Kidney capillary endothelial cell (primary cell): Measurements from ENCODE around the gene LCK.
"Not testable (repeated sequence)": the region's sequence is repeated elsewhere in the genome, so short reads cannot be mapped to it uniquely, and the experiment has no call there.

Experiments used
- DNase-seq: peaks from one replicate; pipeline ENCODE4 v3.0.0-alpha.2; 2018; ENCODE audit warnings: low spot score

The LCK gene

GRCh38 chr1:32273391-32274208, 22.5 kb downstream of the LCK start:
- no peak for DNase-seq

GRCh38 chr1:32274646-32275340, 23.7 kb downstream of the LCK start:
- DNase-seq, result no peak

- DNase-seq, result no peak
These were observed 24.4 kb downstream of the LCK start for GRCh38 chr1:32275424-32275823.

DNA sequence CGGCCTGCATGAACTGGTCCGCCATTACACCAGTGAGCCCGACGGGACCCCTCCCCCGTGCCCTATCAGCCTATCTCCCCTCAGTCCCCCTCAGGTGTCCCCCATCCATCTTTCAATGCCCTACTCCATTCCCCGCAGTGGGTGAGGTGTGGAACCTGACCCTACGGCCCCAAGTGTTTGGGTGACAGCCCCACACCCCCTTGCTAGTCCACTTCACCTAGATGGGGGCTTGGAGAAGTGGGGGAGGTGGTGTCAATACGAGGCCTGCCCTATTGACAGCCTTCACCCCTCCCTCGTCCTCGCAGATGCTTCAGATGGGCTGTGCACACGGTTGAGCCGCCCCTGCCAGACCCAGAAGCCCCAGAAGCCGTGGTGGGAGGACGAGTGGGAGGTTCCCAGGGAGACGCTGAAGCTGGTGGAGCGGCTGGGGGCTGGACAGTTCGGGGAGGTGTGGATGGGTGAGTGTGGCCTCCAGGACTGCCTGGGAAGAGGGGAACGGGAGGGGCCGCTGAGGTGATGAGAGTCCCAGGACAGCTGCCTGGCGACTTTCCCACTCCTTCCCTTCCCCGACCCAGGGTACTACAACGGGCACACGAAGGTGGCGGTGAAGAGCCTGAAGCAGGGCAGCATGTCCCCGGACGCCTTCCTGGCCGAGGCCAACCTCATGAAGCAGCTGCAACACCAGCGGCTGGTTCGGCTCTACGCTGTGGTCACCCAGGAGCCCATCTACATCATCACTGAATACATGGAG, 25.1 kb downstream of the LCK start:
- no peak for DNase-seq

GRCh38 chr1:32284777-32285176, 33.7 kb downstream of the LCK start:
- DNase-seq, result not testable (repeated sequence)

DNA sequence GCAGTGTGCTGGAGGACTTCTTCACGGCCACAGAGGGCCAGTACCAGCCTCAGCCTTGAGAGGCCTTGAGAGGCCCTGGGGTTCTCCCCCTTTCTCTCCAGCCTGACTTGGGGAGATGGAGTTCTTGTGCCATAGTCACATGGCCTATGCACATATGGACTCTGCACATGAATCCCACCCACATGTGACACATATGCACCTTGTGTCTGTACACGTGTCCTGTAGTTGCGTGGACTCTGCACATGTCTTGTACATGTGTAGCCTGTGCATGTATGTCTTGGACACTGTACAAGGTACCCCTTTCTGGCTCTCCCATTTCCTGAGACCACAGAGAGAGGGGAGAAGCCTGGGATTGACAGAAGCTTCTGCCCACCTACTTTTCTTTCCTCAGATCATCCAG, 34.6 kb downstream of the LCK start:
- no peak for DNase-seq

DNA sequence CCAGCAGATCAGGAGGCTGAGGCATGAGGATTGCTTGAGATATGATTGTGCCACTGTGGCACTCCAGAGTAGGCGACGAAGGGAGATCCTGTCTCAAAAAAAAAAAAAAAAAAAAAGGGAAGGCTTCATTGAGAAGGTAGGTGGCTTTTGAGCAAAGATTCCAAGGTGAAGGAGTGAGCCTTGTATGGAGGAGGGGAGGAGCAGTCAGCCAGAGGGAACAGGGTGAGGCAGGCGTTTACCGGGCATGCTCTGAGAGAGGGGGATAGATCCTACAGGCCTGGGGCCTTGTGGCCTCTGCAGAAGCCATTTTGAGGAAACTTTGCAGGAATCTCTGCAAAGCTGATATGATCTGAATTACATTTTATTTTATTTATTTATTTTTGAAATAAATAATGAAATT, 35.7 kb downstream of the LCK start:
- no peak for DNase-seq

DNA sequence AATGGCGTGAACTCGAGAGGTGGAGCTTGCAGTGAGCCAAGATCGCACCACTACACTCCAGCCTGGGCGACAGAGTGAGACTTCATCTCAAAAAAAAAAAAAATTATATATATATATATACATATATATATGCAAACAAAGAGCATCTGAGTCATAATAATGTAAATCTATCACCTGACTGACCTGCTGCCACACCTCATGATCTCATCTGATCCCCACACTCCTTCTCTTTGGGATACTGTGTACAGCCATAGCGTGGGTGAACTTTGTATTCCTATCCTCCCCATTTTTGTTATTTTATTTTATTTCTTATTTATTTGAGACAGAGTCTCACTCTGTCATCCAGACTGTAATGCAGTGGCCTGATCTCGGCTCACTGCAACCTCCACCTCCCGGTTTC, 38.2 kb downstream of the LCK start:
- no peak for DNase-seq

- DNase-seq, result peak; percentile 65
These were observed 40.2 kb downstream of the LCK start for GRCh38 chr1:32291145-32291707.

- DNase-seq, result peak; percentile 94
These were observed 40.9 kb downstream of the LCK start, which contains the start of gene HDAC1 for GRCh38 chr1:32291708-32292538. HDAC1 (plus strand) TSS chr1:32292083; CDS start chr1:32292170, 87 bp downstream.

DNA sequence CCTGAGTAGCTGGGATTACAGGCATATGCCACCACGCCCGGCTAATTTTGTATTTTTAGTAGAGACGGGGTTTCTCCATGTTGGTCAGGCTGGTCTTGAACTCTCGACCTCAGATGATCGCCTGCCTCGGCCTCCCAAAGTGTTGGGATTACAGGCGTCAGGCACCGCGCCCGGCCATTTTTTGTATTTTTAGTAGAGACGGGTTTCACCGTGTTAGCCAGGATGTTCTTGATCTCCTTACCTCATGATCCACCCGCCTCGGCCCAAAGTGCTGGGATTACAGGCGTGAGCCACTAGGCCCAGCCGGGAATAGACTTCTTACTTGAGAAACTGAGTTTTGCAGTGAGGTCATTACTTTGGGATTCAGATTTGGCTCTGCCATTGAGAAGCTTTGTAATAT, 47.1 kb downstream of the LCK start:
- not testable (repeated sequence) for DNase-seq

DNA sequence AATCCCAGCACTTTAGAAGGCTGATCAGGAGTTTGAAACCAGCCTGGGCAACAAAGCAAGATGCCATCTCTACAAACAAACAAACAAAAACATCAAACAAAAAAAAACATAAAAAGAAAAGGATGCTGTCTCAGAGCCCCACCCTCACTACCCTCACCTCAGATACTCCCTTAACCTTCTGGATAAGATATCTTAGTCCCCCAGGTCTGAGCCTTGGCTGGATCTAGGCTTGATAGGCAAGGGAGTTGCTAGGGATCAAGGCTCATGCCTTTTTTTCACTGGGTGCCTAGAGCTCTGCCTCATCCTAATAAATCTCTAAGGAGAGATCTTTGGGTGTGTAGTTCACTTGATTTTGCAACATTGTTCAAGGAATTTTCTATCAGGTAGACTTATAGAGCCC, 48.3 kb downstream of the LCK start:
- no peak for DNase-seq

DNA sequence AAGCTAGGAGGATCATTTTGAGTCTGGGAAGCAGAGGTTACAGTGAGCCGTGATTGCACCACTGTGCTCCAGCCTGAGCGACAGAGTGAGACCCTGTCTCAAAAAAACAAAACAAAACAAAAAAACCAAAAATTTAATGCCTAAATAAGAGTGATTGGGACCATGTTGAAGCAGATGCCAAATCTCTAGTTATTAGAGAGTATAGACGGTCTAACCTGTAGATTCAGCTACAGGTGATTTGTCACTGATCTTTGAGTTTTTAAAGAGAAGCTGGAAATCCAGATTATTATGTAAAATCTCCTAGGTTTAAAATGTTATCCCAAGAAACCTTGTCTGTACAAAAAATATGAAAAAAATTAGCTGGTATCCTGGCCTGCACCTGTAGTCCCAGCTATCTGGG, 52.3 kb downstream of the LCK start:
- no peak for DNase-seq

- no peak for DNase-seq
These were observed 53.0 kb downstream of the LCK start for GRCh38 chr1:32303997-32304622.

DNA sequence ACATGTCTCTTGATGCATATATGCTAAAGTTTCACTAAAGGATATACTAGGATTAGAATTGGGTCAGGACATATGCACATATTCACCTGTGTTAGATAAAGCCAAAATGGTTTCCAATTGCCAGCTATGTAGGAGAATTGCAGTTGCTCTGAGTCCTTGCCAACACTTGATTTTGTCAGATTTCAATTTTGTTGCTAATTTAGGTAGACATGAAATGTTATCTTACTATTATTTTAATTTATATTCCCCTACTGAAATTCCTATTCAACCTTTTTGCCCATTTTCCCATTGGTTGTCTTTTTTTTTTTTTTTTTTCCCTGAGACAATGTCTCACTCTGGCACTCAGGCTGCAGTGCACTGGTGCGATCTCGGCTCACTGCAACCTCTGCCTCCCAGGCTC, 54.2 kb downstream of the LCK start:
- DNase-seq, result no peak

- no peak for DNase-seq
These were observed 56.3 kb downstream of the LCK start for GRCh38 chr1:32307324-32307723.

DNA sequence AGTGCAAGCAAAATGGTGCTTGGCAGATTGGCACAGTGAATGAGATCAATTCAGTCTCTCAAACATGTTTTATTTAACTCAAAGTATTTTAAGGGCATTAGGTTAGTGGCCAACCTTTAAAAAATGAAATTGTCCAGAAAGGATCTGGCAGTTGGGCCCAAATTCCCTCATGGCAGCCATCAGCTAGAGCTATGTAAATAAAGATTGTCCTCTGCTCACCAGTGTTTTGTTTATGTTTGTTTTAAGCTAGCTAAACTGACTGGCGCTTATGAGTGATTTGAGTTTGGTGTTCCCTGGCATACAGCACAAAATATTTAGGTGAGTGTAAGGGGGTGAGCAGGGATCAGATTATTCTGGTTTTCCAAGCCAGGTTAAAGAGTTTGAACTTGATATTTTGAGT, 58.9 kb downstream of the LCK start:
- no peak for DNase-seq

DNA sequence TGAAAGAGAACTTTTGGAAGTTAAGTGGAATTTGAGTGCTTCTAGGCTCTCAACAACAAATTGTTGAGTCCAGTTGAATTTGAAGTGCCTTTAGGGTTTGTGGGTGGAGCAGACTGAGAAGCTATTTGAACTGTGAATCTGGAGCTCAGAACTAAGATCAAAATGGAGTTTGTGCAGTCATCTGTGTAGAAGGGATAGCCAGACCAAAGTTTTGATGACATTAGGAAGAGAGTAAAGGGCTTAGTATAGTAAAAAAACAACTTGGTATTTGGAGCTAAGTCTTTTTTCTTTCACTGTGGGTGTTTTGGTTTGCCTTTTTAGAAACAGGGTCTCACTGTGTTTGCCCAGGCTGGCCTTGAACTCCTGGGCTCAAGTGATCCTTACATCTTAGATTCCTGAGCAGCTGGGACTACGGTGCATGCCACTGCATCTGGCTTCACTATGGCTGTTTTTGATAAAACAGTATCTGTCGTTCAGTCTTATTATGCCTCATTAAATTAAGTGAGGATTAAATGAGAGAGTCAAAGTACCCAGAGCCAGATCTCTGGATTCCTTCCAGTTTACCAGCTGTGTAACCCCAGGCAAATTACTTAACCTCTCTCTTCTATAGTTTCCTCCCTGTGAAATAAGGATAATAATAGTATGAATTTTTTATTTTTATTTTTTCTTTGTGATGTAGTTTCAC, 60.8 kb downstream of the LCK start:
- no peak for DNase-seq

DNA sequence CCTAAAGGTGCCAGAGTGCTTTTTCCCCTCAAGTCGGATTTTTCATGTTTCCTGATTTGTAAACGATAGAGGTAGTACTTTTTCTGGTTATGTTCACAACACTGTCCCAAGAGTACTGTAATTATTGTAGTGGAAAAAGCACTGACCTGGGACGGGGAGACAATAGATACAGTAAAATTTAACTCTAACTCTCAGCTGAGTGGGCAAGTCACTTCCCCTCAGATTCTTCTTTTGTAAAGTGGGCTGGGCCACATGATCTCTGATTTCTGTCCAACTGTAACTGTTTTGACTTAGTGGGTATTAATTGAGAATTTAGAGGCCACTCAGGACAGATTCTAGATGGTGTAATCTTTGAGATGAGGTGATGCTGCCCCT, 65.8 kb downstream of the LCK start:
- no peak for DNase-seq

DNA sequence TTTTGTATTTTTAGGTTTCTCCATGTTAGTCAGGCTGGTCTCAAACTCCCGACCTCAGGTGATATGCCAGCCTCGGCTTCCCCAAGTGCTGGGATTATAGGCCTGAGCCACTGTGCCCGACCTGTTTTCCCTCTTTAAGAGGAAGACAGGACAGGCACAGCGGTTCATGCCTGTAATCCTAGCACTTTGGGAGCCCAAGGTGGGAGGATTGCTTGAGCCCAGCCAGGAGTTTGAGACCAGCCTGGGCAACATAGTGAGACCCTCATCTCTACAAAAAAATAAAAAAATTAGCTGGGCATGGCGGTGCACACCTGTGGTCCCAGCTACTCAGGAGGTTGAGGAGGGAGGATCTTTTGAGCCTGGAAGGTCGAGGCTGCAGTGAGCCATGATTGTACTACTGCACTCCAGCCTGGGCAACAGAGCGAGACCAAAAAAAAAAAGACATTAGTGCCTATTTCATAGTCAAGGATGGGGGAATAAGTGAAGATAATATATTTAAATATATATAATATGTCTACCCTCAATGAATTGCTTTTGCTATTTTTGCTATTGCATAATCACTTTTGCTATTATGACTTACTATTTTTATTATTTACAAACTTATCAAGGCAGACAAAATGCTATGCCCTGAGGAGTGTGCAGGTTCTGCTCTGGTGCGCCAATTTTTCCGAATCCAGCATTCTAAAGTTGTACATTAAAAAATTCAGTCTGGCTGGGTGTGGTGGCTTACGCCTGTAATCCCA, 67.2 kb downstream of the LCK start:
- no peak for DNase-seq
